ENCODE results near the gene EPGN. TPM values are rescaled to one million over a fixed set of nuclear protein-coding genes. Genes with fewer than 3 reads are reported as not detected.
A peak's percentile ranks its signal among the peaks of the same experiment; 100 is the strongest.

Gene EPGN
- total RNA-seq, 2 experiments from 2014 or later: not detected

- Histone ChIP-seq H4K20me1 (ENCODE audit: insufficient read depth, low read length) (no peaks in the 10 kb centered on the region), H3K4me1 (ENCODE audit: insufficient read depth, low read length, poor library complexity, severe bottlenecking) (peaks cover 12% of the 10 kb centered on the region), H3K79me2 (ENCODE audit: insufficient read depth, low read depth, low read length) (no peaks in the 10 kb centered on the region), H3K4me3 (ENCODE audit: low read depth, low read length, poor library complexity, severe bottlenecking) (no peak overlapping the region), H3K9me2 (ENCODE audit: insufficient read depth, low read length) (no peaks in the 10 kb centered on the region), H3K9me3 (ENCODE audit: low read length) (no peaks in the 10 kb centered on the region), H3K36me3 (ENCODE audit: insufficient read depth, low read length) (no peaks in the 10 kb centered on the region), H3K27ac (ENCODE audit: low read depth, low read length, poor library complexity, severe bottlenecking) (no peak overlapping the region), H2AFZ (ENCODE audit: low read length) (no peak overlapping the region), H3K4me2 (ENCODE audit: low read length) (no peak overlapping the region)
- no TSS peak for BruUV-seq (replicated peaks)
- intact Hi-C loops (cut with micrococcal nuclease; ENCODE audit: unreplicated experiment): loop anchor here (1.0 kb wide), 2 partner anchors 84 to 123 kb away; no protein-coding TSS in a partner anchor
- ChIA-PET CTCF (ENCODE audit: unreplicated experiment) (interaction anchor here (1.0 kb wide), 1 partner anchor 83 kb away, joined by 3 read pairs; no protein-coding TSS in a partner anchor), POLR2A (interaction anchor here (0.9 kb wide), 1 partner anchor 132 kb away, joined by 3 read pairs; no protein-coding TSS in a partner anchor)
- TF ChIP-seq EZH2phosphoT487 (IDR thresholded peaks at IDR 0.05; ENCODE audit: borderline replicate concordance, low read depth, low read length) (no peak), CTCF (conservative IDR thresholded peaks at IDR 0.05; ENCODE audit: low read length) (peak; percentile 82)
- peak; percentile 46 for DNase-seq (ENCODE audit: low spot score)
Measured at GRCh38 chr4:74311696-74312313, 3.5 kb downstream of the EPGN start.

GRCh38 chr4:74314329-74314728, 6.1 kb downstream of the EPGN start:
- ChIA-PET CTCF (ENCODE audit: unreplicated experiment) (no interaction called here), POLR2A (no interaction called here)
- Histone ChIP-seq H2AFZ (ENCODE audit: low read length) (no peak overlapping the region), H3K4me3 (ENCODE audit: low read depth, low read length, poor library complexity, severe bottlenecking) (no peak overlapping the region), H3K4me2 (ENCODE audit: low read length) (no peak overlapping the region), H3K4me1 (ENCODE audit: insufficient read depth, low read length, poor library complexity, severe bottlenecking) (peaks cover 6% of the 10 kb centered on the region), H3K9me3 (ENCODE audit: low read length) (no peaks in the 10 kb centered on the region), H3K9me2 (ENCODE audit: insufficient read depth, low read length) (no peaks in the 10 kb centered on the region), H3K79me2 (ENCODE audit: insufficient read depth, low read depth, low read length) (no peaks in the 10 kb centered on the region), H3K27ac (ENCODE audit: low read depth, low read length, poor library complexity, severe bottlenecking) (no peak overlapping the region), H4K20me1 (ENCODE audit: insufficient read depth, low read length) (no peaks in the 10 kb centered on the region), H3K36me3 (ENCODE audit: insufficient read depth, low read length) (no peaks in the 10 kb centered on the region)
- intact Hi-C loops (cut with micrococcal nuclease; ENCODE audit: unreplicated experiment): no loop called here
- TF ChIP-seq CTCF (conservative IDR thresholded peaks at IDR 0.05; ENCODE audit: low read length) (no peak), EZH2phosphoT487 (IDR thresholded peaks at IDR 0.05; ENCODE audit: borderline replicate concordance, low read depth, low read length) (no peak)
- DNase-seq (ENCODE audit: low spot score): no peak
- BruUV-seq (replicated peaks): no TSS peak

GRCh38 chr4:74314944-74315343, 6.7 kb downstream of the EPGN start:
- Histone ChIP-seq H3K27ac (ENCODE audit: low read depth, low read length, poor library complexity, severe bottlenecking) (no peak overlapping the region), H3K4me3 (ENCODE audit: low read depth, low read length, poor library complexity, severe bottlenecking) (no peak overlapping the region), H3K36me3 (ENCODE audit: insufficient read depth, low read length) (no peaks in the 10 kb centered on the region), H2AFZ (ENCODE audit: low read length) (no peak overlapping the region), H3K4me1 (ENCODE audit: insufficient read depth, low read length, poor library complexity, severe bottlenecking) (no peaks in the 10 kb centered on the region), H3K79me2 (ENCODE audit: insufficient read depth, low read depth, low read length) (no peaks in the 10 kb centered on the region), H3K9me3 (ENCODE audit: low read length) (no peaks in the 10 kb centered on the region), H3K9me2 (ENCODE audit: insufficient read depth, low read length) (no peaks in the 10 kb centered on the region), H3K4me2 (ENCODE audit: low read length) (no peak overlapping the region), H4K20me1 (ENCODE audit: insufficient read depth, low read length) (no peaks in the 10 kb centered on the region)
- CTCF ChIA-PET (ENCODE audit: unreplicated experiment): no interaction called here
- intact Hi-C loops (cut with micrococcal nuclease; ENCODE audit: unreplicated experiment): no loop called here
- POLR2A ChIA-PET: no interaction called here
- TF ChIP-seq CTCF (conservative IDR thresholded peaks at IDR 0.05; ENCODE audit: low read length) (no peak), EZH2phosphoT487 (IDR thresholded peaks at IDR 0.05; ENCODE audit: borderline replicate concordance, low read depth, low read length) (no peak)
- DNase-seq (ENCODE audit: low spot score): no peak
- BruUV-seq (replicated peaks): no TSS peak

Data from OCI-LY7 (cell line).